LNCaP clone FGC (cell line): ENCODE results near the gene CFAP99.
A peak's percentile ranks its signal among the peaks of the same experiment; 100 is the strongest.

Source experiments
- DNase-seq: peaks from one replicate; pipeline ENCODE4 v3.0.0-alpha.2; 2011; ENCODE audit warnings: low read depth
- H3K4me3 ChIP-seq: 2 replicates; pipeline ENCODE4 v1.5.1; 2011; ENCODE audit warnings: mild to moderate bottlenecking, low read depth, low read length, control low read depth
- CTCF ChIP-seq: IDR thresholded peaks from 2 replicates; pipeline ENCODE4 v1.5.1; 2012; ENCODE audit warnings: mild to moderate bottlenecking; ENCODE audit not compliant: control insufficient read depth, insufficient read depth; ENCODE audit errors: extremely low read depth

The CFAP99 gene

GRCh38 chr4:2478229-2478628, 59.5 kb downstream of the CFAP99 start:
- no peak for TF ChIP-seq CTCF
- H3K4me3 ChIP-seq = no peak overlapping the region
- no peak for DNase-seq

GRCh38 chr4:2480649-2481048, 61.9 kb downstream of the CFAP99 start:
- DNase-seq = no peak
- no peak for TF ChIP-seq CTCF
- H3K4me3 ChIP-seq = no peak overlapping the region

GRCh38 chr4:2482192-2482591, 63.4 kb downstream of the CFAP99 start:
- H3K4me3 ChIP-seq = no peak overlapping the region
- no peak for TF ChIP-seq CTCF
- DNase-seq = no peak

GRCh38 chr4:2482693-2483092, 63.9 kb downstream of the CFAP99 start:
- peak; percentile 67 for DNase-seq
- no peak for TF ChIP-seq CTCF
- H3K4me3 ChIP-seq = 0 out of 2 replicates have a peak overlapping the region, but pooled peaks have one; percentile 15

GRCh38 chr4:2483237-2483636, 64.5 kb downstream of the CFAP99 start:
- no peak for TF ChIP-seq CTCF
- no peak for DNase-seq
- 0 out of 2 replicates have a peak overlapping the region, but pooled peaks have one; percentile 15 for H3K4me3 ChIP-seq

GRCh38 chr4:2484185-2484584, 65.4 kb downstream of the CFAP99 start:
- no peak for TF ChIP-seq CTCF
- no peak overlapping the region for H3K4me3 ChIP-seq

GRCh38 chr4:2484993-2485392, 66.2 kb downstream of the CFAP99 start:
- TF ChIP-seq CTCF = no peak
- H3K4me3 ChIP-seq = peak overlapping the region; percentile 24
- DNase-seq = peak; percentile 63

More at GRCh38 chr4:2484185-2484584, 65.4 kb downstream of the CFAP99 start:
- DNase-seq = no peak
